GM06990 (cell line): ENCODE measurements around the gene ADAP1.
"Not testable (repeated sequence)": the region's sequence is repeated elsewhere in the genome, so short reads cannot be mapped to it uniquely, and the experiment has no call there.

Experiments used
- DNase-seq: peaks from one replicate; pipeline ENCODE4 v3.0.0-alpha.2; 2011; ENCODE audit not compliant: insufficient read length; ENCODE audit errors: extremely low read depth
- H3K27me3 ChIP-seq: replicated peaks from 2 replicates; pipeline ENCODE4 v1.6.0; 2011; ENCODE audit warnings: low read length; ENCODE audit not compliant: control insufficient read depth, insufficient read depth
- H3K36me3 ChIP-seq: 2 replicates; pipeline ENCODE4 v1.5.1; 2011; ENCODE audit warnings: low read length; ENCODE audit not compliant: control insufficient read depth, insufficient read depth
- H3K4me3 ChIP-seq: replicated peaks from 2 replicates; pipeline ENCODE4 v1.5.1; 2011; ENCODE audit warnings: low read depth, mild to moderate bottlenecking, control low read depth, low read length
- CTCF ChIP-seq: IDR thresholded peaks from 2 replicates; pipeline ENCODE4 v1.5.1; 2011; ENCODE audit warnings: low read length, control low read depth, mild to moderate bottlenecking, inconsistent platforms; ENCODE audit not compliant: insufficient read depth, poor library complexity, severe bottlenecking

The ADAP1 gene

GRCh38 chr7:954330-955238 lies at the start of gene ADAP1:
Gene ADAP1, minus strand, starts transcription at chr7:954680. Its CDS starts 203 bp downstream, at chr7:954477.
- peak; percentile 77 for DNase-seq
- no peak for TF ChIP-seq CTCF
- peak within 1 kb of the TSS; percentile 72 for H3K4me3 ChIP-seq
- H3K36me3 ChIP-seq: no peaks in the 10 kb centered on the region
- H3K27me3 ChIP-seq: no peaks in the 10 kb centered on the region

GRCh38 chr7:1002445-1002844 lies 48.0 kb upstream of the ADAP1 start:
- DNase-seq: not testable (repeated sequence)
- H3K36me3 ChIP-seq: peaks cover 11% of the 10 kb centered on the region

GRCh38 chr7:1002026-1002425 lies 47.5 kb upstream of the ADAP1 start:
- not testable (repeated sequence) for DNase-seq, H3K27me3 ChIP-seq, H3K4me3 ChIP-seq

More at GRCh38 chr7:1002445-1002844, 48.0 kb upstream of the ADAP1 start:
- not testable (repeated sequence) for H3K27me3 ChIP-seq, H3K4me3 ChIP-seq

GRCh38 chr7:1001069-1001770 lies 46.7 kb upstream of the ADAP1 start:
- not testable (repeated sequence) for H3K27me3 ChIP-seq, DNase-seq, H3K4me3 ChIP-seq
- peaks cover 15% of the 10 kb centered on the region for H3K36me3 ChIP-seq

More at GRCh38 chr7:1002026-1002425, 47.5 kb upstream of the ADAP1 start:
- H3K36me3 ChIP-seq: peaks cover 13% of the 10 kb centered on the region

GRCh38 chr7:999941-1000935 lies 45.8 kb upstream of the ADAP1 start:
- peak; percentile 65 for DNase-seq
- no peak overlapping the region for H3K4me3 ChIP-seq
- H3K27me3 ChIP-seq: no peaks in the 10 kb centered on the region
- peaks cover 18% of the 10 kb centered on the region for H3K36me3 ChIP-seq
- TF ChIP-seq CTCF: no peak

GRCh38 chr7:999149-999879 lies 44.8 kb upstream of the ADAP1 start:
- peaks cover 17% of the 10 kb centered on the region for H3K36me3 ChIP-seq
- DNase-seq: no peak
- TF ChIP-seq CTCF: no peak
- H3K27me3 ChIP-seq: no peaks in the 10 kb centered on the region
- no peak overlapping the region for H3K4me3 ChIP-seq
